Mononuclear cell (primary cell): ENCODE data around the gene PLAC8. TPM values are rescaled to one million over a fixed set of nuclear protein-coding genes. Genes with fewer than 3 reads are reported as not detected.
"Not testable (repeated sequence)": the region's sequence is repeated elsewhere in the genome, so short reads cannot be mapped to it uniquely, and the experiment has no call there.

Experiments used
- H3K27me3 ChIP-seq: 2 replicates; pipeline ENCODE4 v1.6.0; 2011; ENCODE audit warnings: low read length, control low read depth; ENCODE audit not compliant: insufficient read depth
- H3K4me1 ChIP-seq: 2 replicates; pipeline ENCODE4 v1.5.1; 2011; ENCODE audit warnings: mild to moderate bottlenecking, low read length, control low read depth; ENCODE audit not compliant: insufficient read depth
- H3K4me3 ChIP-seq: 2 replicates; pipeline ENCODE4 v1.5.1; 2011; ENCODE audit warnings: mild to moderate bottlenecking, low read length, moderate library complexity
- H3K9me3 ChIP-seq: 2 replicates; pipeline ENCODE4 v1.5.1; 2011; ENCODE audit warnings: low read depth, mild to moderate bottlenecking, control low read depth, low read length
- total RNA-seq: library from RNA; depleted of rRNA; stranded (reverse); fragments of >200 nt; gene quantifications from one replicate; pipeline ENCODE4 v1.2.3, GENCODE V29; 2012

Gene PLAC8
- total RNA-seq, 1 donor, result 354 TPM

- no peaks in the 10 kb centered on the region for H3K9me3 ChIP-seq
- H3K4me1 ChIP-seq, result peaks cover 73% of the 10 kb centered on the region
- H3K4me3 ChIP-seq, result no peak overlapping the region
- H3K27me3 ChIP-seq, result no peaks in the 10 kb centered on the region
These were observed 9.7 kb upstream of the PLAC8 start for GRCh38 chr4:83124111-83124780.

DNA sequence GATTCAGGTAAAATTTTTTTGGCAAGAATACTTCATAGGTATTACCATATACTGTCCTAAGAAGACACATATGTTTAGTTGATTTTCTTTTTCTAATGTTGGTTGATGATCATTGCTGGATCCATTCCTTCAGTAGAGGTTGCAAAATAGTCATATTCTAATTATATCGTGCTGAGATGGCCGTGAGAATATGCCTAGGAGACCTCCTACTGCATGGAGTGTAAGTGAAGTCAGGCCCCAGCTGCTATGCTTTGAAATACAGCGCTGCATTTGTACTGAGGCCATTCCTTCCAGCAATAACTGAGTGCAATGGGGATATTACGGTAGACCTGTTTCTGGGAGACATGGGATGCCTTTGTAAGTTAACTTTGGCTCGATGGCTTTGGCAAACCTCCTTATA, 6.7 kb upstream of the PLAC8 start:
- no peaks in the 10 kb centered on the region for H3K9me3 ChIP-seq
- H3K4me3 ChIP-seq, result no peak overlapping the region
- peaks cover 64% of the 10 kb centered on the region for H3K4me1 ChIP-seq
- H3K27me3 ChIP-seq, result no peaks in the 10 kb centered on the region

DNA sequence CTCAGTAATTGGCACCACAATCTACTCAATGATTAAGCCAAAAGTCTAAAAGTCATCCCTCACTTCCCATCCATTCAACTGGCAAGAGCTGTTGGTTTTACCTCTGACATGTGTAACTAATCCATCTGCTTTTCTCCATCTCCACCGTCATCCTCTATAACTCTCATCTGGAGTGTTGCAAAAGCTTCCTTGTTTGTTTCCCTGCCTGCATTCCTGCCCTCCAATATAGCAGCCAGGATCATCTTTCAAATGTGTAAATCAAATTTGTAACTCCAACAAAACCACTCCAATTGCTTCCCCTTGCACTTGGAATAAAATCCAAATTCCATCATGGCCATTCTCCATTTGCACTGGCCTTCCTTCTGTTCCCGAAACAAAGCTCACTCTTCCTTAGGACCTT, 4.3 kb upstream of the PLAC8 start:
- Histone ChIP-seq H3K4me1 (peaks cover 53% of the 10 kb centered on the region), H3K9me3 (no peaks in the 10 kb centered on the region), H3K4me3 (no peak overlapping the region), H3K27me3 (no peaks in the 10 kb centered on the region)

GRCh38 chr4:83115656-83116285, 1.2 kb upstream of the PLAC8 start:
- Histone ChIP-seq H3K27me3 (no peaks in the 10 kb centered on the region), H3K4me1 (peaks cover 62% of the 10 kb centered on the region), H3K9me3 (no peaks in the 10 kb centered on the region), H3K4me3 (no peak overlapping the region)

- no peaks in the 10 kb centered on the region for H3K27me3 ChIP-seq
- H3K4me1 ChIP-seq, result peaks cover 64% of the 10 kb centered on the region
- H3K9me3 ChIP-seq, result no peaks in the 10 kb centered on the region
- H3K4me3 ChIP-seq, result no peak overlapping the region
These were observed 471 bp upstream of the PLAC8 start for GRCh38 chr4:83115000-83115399.

DNA sequence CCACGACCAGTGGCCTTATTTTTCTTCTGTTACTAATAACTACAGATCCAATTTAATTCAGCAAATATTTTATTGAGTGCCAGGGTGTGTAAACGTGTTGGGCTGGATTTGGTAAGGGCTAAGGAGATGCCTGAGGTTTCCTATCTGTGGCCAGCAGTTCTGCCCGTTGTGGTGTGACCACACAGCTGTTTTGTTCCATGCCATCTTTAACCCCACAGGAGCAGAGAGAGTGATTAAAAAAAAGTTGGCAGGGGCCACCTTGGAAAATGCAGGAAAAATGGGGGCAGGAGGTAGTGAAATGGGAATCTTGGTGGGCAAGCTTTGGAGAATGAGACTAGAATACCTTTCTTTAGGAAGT, 1.1 kb downstream of the PLAC8 start:
- H3K4me3 ChIP-seq, result peak overlapping the region; percentile 84
- H3K4me1 ChIP-seq, result peaks cover 58% of the 10 kb centered on the region
- H3K9me3 ChIP-seq, result no peaks in the 10 kb centered on the region
- no peaks in the 10 kb centered on the region for H3K27me3 ChIP-seq

GRCh38 chr4:83112678-83113428, 1.7 kb downstream of the PLAC8 start:
- Histone ChIP-seq H3K27me3 (no peaks in the 10 kb centered on the region), H3K4me1 (peaks cover 57% of the 10 kb centered on the region), H3K9me3 (no peaks in the 10 kb centered on the region), H3K4me3 (peak overlapping the region; percentile 84)

DNA sequence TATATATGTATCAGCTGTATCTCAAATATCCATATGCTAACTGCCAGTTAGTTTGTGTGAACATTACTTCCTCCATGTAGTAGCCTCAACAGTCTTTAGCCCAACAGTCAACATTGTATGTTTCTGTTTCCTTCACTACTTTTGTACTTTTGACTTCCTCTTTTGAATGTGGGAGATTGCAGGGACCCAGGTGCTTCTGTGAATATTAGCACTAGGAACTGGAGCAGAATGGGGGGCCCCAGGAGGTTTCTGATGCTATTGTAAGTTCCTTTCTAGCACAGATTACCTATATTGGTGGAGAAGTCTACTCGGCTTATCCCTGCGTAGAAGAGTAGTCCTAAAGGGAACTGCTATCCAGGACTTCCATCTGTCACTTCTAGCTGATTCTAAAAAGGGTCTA, 2.3 kb downstream of the PLAC8 start:
- Histone ChIP-seq H3K9me3 (no peaks in the 10 kb centered on the region), H3K4me1 (peaks cover 60% of the 10 kb centered on the region), H3K4me3 (peak overlapping the region; percentile 84), H3K27me3 (no peaks in the 10 kb centered on the region)

- Histone ChIP-seq H3K4me3 (peak overlapping the region; percentile 84), H3K4me1 (peaks cover 63% of the 10 kb centered on the region)
- H3K9me3 ChIP-seq, H3K27me3 ChIP-seq: not testable (repeated sequence)
These were observed 2.8 kb downstream of the PLAC8 start for GRCh38 chr4:83111751-83112141.

GRCh38 chr4:83110970-83111750, 3.4 kb downstream of the PLAC8 start:
- Histone ChIP-seq H3K9me3 (no peaks in the 10 kb centered on the region), H3K4me3 (peak overlapping the region; percentile 84), H3K27me3 (no peaks in the 10 kb centered on the region), H3K4me1 (peaks cover 68% of the 10 kb centered on the region)

GRCh38 chr4:83110223-83110945, 4.1 kb downstream of the PLAC8 start:
- Histone ChIP-seq H3K4me3 (peak overlapping the region; percentile 84), H3K9me3 (no peaks in the 10 kb centered on the region), H3K27me3 (no peaks in the 10 kb centered on the region), H3K4me1 (peaks cover 61% of the 10 kb centered on the region)

DNA sequence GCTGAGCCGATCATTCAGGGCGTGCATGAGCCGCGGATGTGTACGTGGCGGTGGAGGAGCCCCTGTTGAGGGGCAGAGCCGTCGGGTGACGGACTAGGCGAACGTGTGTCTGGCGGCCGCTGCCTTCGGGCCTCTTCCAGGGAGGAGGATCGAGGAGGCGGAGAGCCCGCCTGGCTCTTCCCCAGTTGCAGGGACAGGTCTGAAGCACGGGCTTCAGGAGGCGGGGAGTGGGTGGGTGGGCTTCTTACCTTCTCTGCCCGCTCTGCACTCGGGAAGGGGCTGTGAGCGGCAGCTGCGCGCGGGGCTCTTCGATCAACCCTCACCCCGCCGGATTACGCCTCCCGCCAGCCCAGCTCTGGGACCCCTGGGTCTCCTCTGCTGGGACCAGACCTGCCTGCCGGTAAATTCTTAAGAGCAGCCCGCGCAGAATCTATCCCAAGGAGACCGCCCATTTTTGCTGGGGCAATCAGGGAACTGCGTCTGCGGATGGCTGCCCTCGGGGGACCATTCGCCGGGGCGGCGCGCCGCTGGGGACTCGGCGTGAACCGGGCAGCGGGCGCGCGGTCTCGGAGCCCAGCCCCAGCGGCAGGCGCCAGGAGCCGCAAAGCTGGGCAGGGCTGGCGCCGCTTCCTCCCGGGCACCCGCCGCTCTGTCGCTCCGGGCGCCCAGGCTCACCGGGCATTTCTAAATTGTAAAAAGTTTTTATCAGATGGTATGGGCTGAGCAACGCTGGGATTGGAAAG, 4.9 kb downstream of the PLAC8 start:
- Histone ChIP-seq H3K27me3 (no peaks in the 10 kb centered on the region), H3K4me1 (peaks cover 63% of the 10 kb centered on the region), H3K4me3 (peak overlapping the region; percentile 84), H3K9me3 (no peaks in the 10 kb centered on the region)

GRCh38 chr4:83108101-83108861, 6.2 kb downstream of the PLAC8 start:
- Histone ChIP-seq H3K4me1 (peaks cover 65% of the 10 kb centered on the region), H3K9me3 (no peaks in the 10 kb centered on the region), H3K4me3 (peak overlapping the region; percentile 84), H3K27me3 (no peaks in the 10 kb centered on the region)
